SK-N-SH treated with all-trans-retinoic acid at 6 μM for 48 hours (cell line): ENCODE results near the gene SNX17.
A peak's percentile ranks its signal among the peaks of the same experiment; 100 is the strongest.

Source experiments
- ATAC-seq: fragments of 200-7000 bp; cut with Tn5 transposase; 3 replicates; pipeline ENCODE4 v1.9.1; 2020; ENCODE audit warnings: mild to moderate bottlenecking, moderate library complexity
- CSDC2 ChIP-seq: fragments of 250-450 bp; sonication (Bioruptor Pico); IDR thresholded peaks from 2 replicates; pipeline ENCODE4 v1.5.0; 2020; ENCODE audit warnings: mild to moderate bottlenecking, moderate library complexity
- CSRNP3 ChIP-seq: fragments of 250-450 bp; sonication (Bioruptor Pico); IDR thresholded peaks from 2 replicates; pipeline ENCODE4 v1.5.1; 2021; ENCODE audit warnings: mild to moderate bottlenecking, moderate library complexity
- ISL1 ChIP-seq: fragments of 250-450 bp; sonication (Bioruptor Pico); IDR thresholded peaks from 2 replicates; pipeline ENCODE4 v2.1.2; 2022; ENCODE audit warnings: mild to moderate bottlenecking, moderate library complexity
- POU6F1 ChIP-seq: fragments of 250-450 bp; sonication (Bioruptor Pico); IDR thresholded peaks from 2 replicates; pipeline ENCODE4 v1.8.0; 2021; ENCODE audit warnings: low read depth, mild to moderate bottlenecking, moderate library complexity, borderline replicate concordance
- RARB ChIP-seq: fragments of 250-450 bp; sonication (Bioruptor Pico); IDR thresholded peaks from 2 replicates; pipeline ENCODE4 v1.8.0; 2021; ENCODE audit warnings: mild to moderate bottlenecking, moderate library complexity
- SNAI2 ChIP-seq: fragments of 250-450 bp; sonication (Bioruptor Pico); IDR thresholded peaks from 2 replicates; pipeline ENCODE4 v1.5.0; 2020; ENCODE audit warnings: mild to moderate bottlenecking, moderate library complexity
- TOX ChIP-seq: fragments of 250-450 bp; sonication (Bioruptor Pico); IDR thresholded peaks from 2 replicates; pipeline ENCODE4 v1.8.0; 2021; ENCODE audit warnings: mild to moderate bottlenecking, moderate library complexity, borderline replicate concordance
- TSHZ2 ChIP-seq: fragments of 250-450 bp; sonication (Bioruptor Pico); IDR thresholded peaks from 2 replicates; pipeline ENCODE4 v1.5.0; 2020; ENCODE audit warnings: mild to moderate bottlenecking, moderate library complexity
- ZC3H10 ChIP-seq: fragments of 250-450 bp; sonication (Bioruptor Pico); IDR thresholded peaks from 2 replicates; pipeline ENCODE4 v1.5.1; 2021; ENCODE audit warnings: mild to moderate bottlenecking, moderate library complexity
- ZFP3 ChIP-seq: fragments of 250-450 bp; sonication (Bioruptor Pico); IDR thresholded peaks from 2 replicates; pipeline ENCODE4 v1.5.0; 2020; ENCODE audit warnings: mild to moderate bottlenecking, moderate library complexity
- ZNF70 ChIP-seq: fragments of 450-650 bp; formaldehyde crosslinking; IDR thresholded peaks from 2 replicates; pipeline ENCODE4 v1.5.0; 2020; ENCODE audit warnings: mild to moderate bottlenecking, moderate library complexity
- ZNF8 ChIP-seq: fragments of 450-650 bp; formaldehyde crosslinking; IDR thresholded peaks from 2 replicates; pipeline ENCODE4 v1.5.0; 2020; ENCODE audit warnings: mild to moderate bottlenecking, moderate library complexity
- TF ChIP-seq, protein P1 (sequence below): fragments of 250-450 bp; sonication (Bioruptor Pico); IDR thresholded peaks from 2 replicates; pipeline ENCODE4 v1.8.0; 2020; ENCODE audit warnings: mild to moderate bottlenecking, moderate library complexity, borderline replicate concordance
- TF ChIP-seq, protein P2 (sequence below): fragments of 250-450 bp; sonication (Bioruptor Pico); IDR thresholded peaks from 2 replicates; pipeline ENCODE4 v1.5.1; 2020; ENCODE audit warnings: low read depth, mild to moderate bottlenecking, moderate library complexity

Gene SNX17, protein sequence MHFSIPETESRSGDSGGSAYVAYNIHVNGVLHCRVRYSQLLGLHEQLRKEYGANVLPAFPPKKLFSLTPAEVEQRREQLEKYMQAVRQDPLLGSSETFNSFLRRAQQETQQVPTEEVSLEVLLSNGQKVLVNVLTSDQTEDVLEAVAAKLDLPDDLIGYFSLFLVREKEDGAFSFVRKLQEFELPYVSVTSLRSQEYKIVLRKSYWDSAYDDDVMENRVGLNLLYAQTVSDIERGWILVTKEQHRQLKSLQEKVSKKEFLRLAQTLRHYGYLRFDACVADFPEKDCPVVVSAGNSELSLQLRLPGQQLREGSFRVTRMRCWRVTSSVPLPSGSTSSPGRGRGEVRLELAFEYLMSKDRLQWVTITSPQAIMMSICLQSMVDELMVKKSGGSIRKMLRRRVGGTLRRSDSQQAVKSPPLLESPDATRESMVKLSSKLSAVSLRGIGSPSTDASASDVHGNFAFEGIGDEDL

DNA sequence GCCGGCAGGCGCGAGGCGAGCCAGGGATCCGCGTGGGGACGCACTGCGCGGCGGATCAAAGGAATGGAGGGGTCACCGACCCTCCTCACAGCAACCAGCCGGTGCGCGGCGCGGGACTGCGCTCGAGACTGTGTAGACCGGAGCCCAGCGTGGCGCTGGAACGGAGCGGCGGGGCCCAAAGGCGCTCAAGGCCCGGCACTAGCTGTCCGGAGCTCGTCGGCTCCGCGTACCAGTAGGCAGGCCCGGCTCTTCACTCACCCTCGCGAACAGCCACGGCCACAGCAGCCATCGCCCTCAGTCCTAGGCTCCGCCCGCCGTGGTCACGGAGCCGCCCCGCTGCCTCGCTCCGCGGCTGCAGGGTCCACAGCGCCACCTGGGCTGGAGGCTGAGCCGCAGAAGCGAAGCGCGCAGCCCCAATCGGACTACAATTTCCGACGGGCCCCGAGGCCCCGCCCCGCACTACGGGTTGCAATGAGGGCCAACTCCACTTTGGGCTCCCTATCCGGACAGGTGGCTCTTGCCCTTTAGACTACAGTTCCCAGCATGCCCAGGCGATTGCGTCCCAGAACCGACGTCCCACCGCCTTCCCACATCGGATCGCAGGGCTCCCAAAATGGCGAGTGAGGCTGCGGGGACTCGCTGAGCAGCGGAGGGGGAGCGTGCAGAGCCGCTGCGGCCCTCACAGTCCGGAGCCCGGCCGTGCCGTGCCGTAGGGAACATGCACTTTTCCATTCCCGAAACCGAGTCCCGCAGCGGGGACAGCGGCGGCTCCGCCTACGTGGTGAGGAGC is at the start of gene SNX17, which contains the start of gene EIF2B4:
TSS of gene SNX17 (plus strand) at position 591 of the 790 bp plus-strand sequence. CDS start at position 719, 128 bp downstream.
TSS of gene EIF2B4 (minus strand) at position 313 of the 790 bp plus-strand sequence. CDS start at position 289, 24 bp downstream.
- TF ChIP-seq ZC3H10 (CRISPR knock-in tag), result no peak
- TF ChIP-seq, protein P1, sequence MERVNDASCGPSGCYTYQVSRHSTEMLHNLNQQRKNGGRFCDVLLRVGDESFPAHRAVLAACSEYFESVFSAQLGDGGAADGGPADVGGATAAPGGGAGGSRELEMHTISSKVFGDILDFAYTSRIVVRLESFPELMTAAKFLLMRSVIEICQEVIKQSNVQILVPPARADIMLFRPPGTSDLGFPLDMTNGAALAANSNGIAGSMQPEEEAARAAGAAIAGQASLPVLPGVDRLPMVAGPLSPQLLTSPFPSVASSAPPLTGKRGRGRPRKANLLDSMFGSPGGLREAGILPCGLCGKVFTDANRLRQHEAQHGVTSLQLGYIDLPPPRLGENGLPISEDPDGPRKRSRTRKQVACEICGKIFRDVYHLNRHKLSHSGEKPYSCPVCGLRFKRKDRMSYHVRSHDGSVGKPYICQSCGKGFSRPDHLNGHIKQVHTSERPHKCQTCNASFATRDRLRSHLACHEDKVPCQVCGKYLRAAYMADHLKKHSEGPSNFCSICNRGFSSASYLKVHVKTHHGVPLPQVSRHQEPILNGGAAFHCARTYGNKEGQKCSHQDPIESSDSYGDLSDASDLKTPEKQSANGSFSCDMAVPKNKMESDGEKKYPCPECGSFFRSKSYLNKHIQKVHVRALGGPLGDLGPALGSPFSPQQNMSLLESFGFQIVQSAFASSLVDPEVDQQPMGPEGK, result no peak
- peak; percentile 81 for TF ChIP-seq ZFP3 (CRISPR knock-in tag)
- 0 out of 2 replicates have a peak, but pooled peaks have one; percentile 18 for TF ChIP-seq ZNF70 (CRISPR knock-in tag)
- 0 out of 2 replicates have a peak, but pooled peaks have one; percentile 4 for TF ChIP-seq ZNF8 (CRISPR knock-in tag)
- TF ChIP-seq TSHZ2 (CRISPR knock-in tag), result peak; percentile 55; the same call in 1 of the 2 replicates
- peak; percentile 92 for ATAC-seq

- TF ChIP-seq ZFP3 (CRISPR knock-in tag), result peak; percentile 81
- TF ChIP-seq TOX (CRISPR knock-in tag), result peak; percentile 60; the same call in 1 of the 2 replicates
- TF ChIP-seq, protein P2, sequence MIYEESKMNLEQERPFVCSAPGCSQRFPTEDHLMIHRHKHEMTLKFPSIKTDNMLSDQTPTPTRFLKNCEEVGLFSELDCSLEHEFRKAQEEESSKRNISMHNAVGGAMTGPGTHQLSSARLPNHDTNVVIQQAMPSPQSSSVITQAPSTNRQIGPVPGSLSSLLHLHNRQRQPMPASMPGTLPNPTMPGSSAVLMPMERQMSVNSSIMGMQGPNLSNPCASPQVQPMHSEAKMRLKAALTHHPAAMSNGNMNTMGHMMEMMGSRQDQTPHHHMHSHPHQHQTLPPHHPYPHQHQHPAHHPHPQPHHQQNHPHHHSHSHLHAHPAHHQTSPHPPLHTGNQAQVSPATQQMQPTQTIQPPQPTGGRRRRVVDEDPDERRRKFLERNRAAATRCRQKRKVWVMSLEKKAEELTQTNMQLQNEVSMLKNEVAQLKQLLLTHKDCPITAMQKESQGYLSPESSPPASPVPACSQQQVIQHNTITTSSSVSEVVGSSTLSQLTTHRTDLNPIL (CRISPR knock-in tag), result 0 out of 2 replicates have a peak, but pooled peaks have one; percentile 58
- TF ChIP-seq RARB, result no peak
- TF ChIP-seq TSHZ2 (CRISPR knock-in tag), result 0 out of 2 replicates have a peak, but pooled peaks have one; percentile 46
- TF ChIP-seq CSRNP3, result peak; percentile 40; the same call in 1 of the 2 replicates
- TF ChIP-seq POU6F1 (CRISPR knock-in tag), result 0 out of 2 replicates have a peak, but pooled peaks have one; percentile 67
- TF ChIP-seq ISL1 (CRISPR knock-in tag), result peak; percentile 38; the same call in 1 of the 2 replicates
- peak; percentile 82; the same call in 1 of the 2 replicates for TF ChIP-seq CSDC2
- TF ChIP-seq SNAI2 (CRISPR knock-in tag), result no peak
- TF ChIP-seq, protein P1, result no peak
- peak; percentile 85 for ATAC-seq
Measured at GRCh38 chr2:27320958-27321543, 49.4 kb upstream of the SNX17 start.
